ENCODE measurements around the gene KMO. TPM values are rescaled to one million over a fixed set of nuclear protein-coding genes. Genes with fewer than 3 reads are reported as not detected.

KMO gene
- total RNA-seq, 4 donors from 2014 or later, result 0.45 TPM; not detected in 3

- no peaks in the 10 kb centered on the region for H3K27me3 ChIP-seq
- no peak for DNase-seq (ENCODE audit: low spot score in 2 of 2)
- TF ChIP-seq CTCF (IDR thresholded peaks at IDR 0.05), result peak; percentile 8 to 33
- TF ChIP-seq POLR2A (IDR thresholded peaks at IDR 0.05), result no peak
- no peaks in the 10 kb centered on the region for H3K9me3 ChIP-seq
- peak overlapping the region; percentile 57 for H3K4me3 ChIP-seq
- peak overlapping the region; percentile 7 for H3K27ac ChIP-seq
- 5% methylated on average over 11 of the region's 11 CpGs for WGBS
- H3K4me1 ChIP-seq, result peaks cover 10% of the 10 kb centered on the region
- no peaks in the 10 kb centered on the region for H3K36me3 ChIP-seq
Observed at GRCh38 chr1:241531195-241532161, 700 bp upstream of the KMO start.

GRCh38 chr1:241532864-241533263, 686 bp downstream of the KMO start:
- Histone ChIP-seq H3K27me3 (no peaks in the 10 kb centered on the region), H3K4me1 (peaks cover 10% of the 10 kb centered on the region), H3K36me3 (no peaks in the 10 kb centered on the region), H3K4me3 (no peak overlapping the region), H3K27ac (no peak overlapping the region), H3K9me3 (no peaks in the 10 kb centered on the region)
- 82% methylated on average over 7 of the region's 7 CpGs for WGBS
- DNase-seq (ENCODE audit: low spot score in 2 of 2), result no peak
- TF ChIP-seq EP300 (IDR thresholded peaks at IDR 0.05), result no peak
- TF ChIP-seq POLR2AphosphoS5 (IDR thresholded peaks at IDR 0.05), result no peak
- no peak for TF ChIP-seq POLR2A (IDR thresholded peaks at IDR 0.05)
- no peak for TF ChIP-seq CTCF (IDR thresholded peaks at IDR 0.05)

- Histone ChIP-seq H3K4me3 (no peak overlapping the region), H3K4me1 (peaks cover 10% of the 10 kb centered on the region), H3K9me3 (no peaks in the 10 kb centered on the region), H3K27ac (no peak overlapping the region), H3K36me3 (no peaks in the 10 kb centered on the region), H3K27me3 (no peaks in the 10 kb centered on the region)
- no peak for DNase-seq (ENCODE audit: low spot score in 2 of 2)
- WGBS, result 65% methylated on average over 5 of the region's 5 CpGs
- no peak for TF ChIP-seq EP300 (IDR thresholded peaks at IDR 0.05)
- TF ChIP-seq POLR2AphosphoS5 (IDR thresholded peaks at IDR 0.05), result no peak
Observed at GRCh38 chr1:241533326-241534115, 1.3 kb downstream of the KMO start.

GRCh38 chr1:241536304-241536703, 4.1 kb downstream of the KMO start:
- Histone ChIP-seq H3K27me3 (no peaks in the 10 kb centered on the region), H3K4me3 (no peak overlapping the region), H3K27ac (no peak overlapping the region), H3K9me3 (no peaks in the 10 kb centered on the region), H3K36me3 (no peaks in the 10 kb centered on the region), H3K4me1 (peaks cover 7% of the 10 kb centered on the region)
- WGBS, result 81% methylated on average over 1 of the region's 1 CpG
- no peak for DNase-seq (ENCODE audit: low spot score in 2 of 2)
- TF ChIP-seq CTCF (IDR thresholded peaks at IDR 0.05) (no peak), POLR2AphosphoS5 (IDR thresholded peaks at IDR 0.05) (no peak), POLR2A (IDR thresholded peaks at IDR 0.05) (no peak), EP300 (IDR thresholded peaks at IDR 0.05) (no peak)

GRCh38 chr1:241536969-241537368, 4.8 kb downstream of the KMO start:
- H3K36me3 ChIP-seq, result no peaks in the 10 kb centered on the region

More at GRCh38 chr1:241536969-241537368, 4.8 kb downstream of the KMO start:
- no peak overlapping the region for H3K4me3 ChIP-seq
- no peak overlapping the region for H3K27ac ChIP-seq
- TF ChIP-seq CTCF (IDR thresholded peaks at IDR 0.05), result no peak
- no peak for TF ChIP-seq EP300 (IDR thresholded peaks at IDR 0.05)
- no peak for TF ChIP-seq POLR2A (IDR thresholded peaks at IDR 0.05)
- no peak for TF ChIP-seq POLR2AphosphoS5 (IDR thresholded peaks at IDR 0.05)
- peaks cover 3% of the 10 kb centered on the region for H3K4me1 ChIP-seq
- H3K9me3 ChIP-seq, result no peaks in the 10 kb centered on the region
- no peak for DNase-seq (ENCODE audit: low spot score in 2 of 2)
- H3K27me3 ChIP-seq, result no peaks in the 10 kb centered on the region
- WGBS, result 71% methylated on average over 2 of the region's 2 CpGs
